Measurements from ENCODE around the gene VAV3.

VAV3 gene

DNA sequence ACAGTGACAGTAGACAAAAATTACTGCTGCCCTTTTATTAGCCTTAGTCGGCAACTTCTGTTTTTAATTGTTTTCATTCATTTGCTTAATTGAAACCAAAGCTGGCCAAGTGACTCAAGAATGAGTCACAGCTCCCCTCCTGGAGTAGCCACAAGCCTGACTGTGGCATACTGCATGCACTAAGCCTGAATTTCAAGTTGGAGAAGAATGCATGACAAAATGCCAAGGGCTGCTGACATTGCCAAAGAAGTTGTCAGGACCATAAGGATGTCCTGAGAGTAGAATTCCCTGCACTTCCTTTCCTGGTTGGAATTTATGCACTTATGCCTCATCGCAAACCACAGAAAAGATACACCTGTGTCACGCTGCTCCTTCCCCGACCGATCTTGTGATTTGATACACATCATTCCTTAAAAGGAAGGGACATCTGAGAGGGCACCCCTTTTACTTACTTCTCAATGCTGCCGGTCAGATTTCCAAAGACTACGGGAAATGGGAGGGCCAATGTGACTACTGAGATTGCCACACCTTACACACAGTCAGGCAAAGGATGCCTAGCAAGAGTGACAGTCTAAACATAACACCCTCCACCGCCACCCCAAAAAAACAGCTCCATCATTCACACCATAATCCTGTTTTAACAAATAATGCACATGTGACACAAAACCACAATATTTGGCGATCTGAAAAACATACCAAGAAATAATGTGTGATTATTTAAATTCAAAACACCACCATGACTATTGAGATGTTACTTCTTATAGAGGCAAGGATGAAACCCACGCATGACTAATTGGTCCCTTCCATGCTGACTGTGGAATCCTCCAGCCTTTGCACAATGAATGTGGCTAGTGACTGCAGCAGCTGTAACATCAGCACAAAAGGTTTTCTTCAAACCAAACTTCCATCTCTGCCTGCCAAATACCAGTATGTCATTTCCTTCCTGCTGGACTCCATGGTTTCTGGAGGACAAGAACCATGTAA lies 28.2 kb downstream of the VAV3 start:
- no peak for TF ChIP-seq ZFX (IDR thresholded peaks at IDR 0.05; ENCODE audit: borderline replicate concordance)
- TF ChIP-seq, protein P1, sequence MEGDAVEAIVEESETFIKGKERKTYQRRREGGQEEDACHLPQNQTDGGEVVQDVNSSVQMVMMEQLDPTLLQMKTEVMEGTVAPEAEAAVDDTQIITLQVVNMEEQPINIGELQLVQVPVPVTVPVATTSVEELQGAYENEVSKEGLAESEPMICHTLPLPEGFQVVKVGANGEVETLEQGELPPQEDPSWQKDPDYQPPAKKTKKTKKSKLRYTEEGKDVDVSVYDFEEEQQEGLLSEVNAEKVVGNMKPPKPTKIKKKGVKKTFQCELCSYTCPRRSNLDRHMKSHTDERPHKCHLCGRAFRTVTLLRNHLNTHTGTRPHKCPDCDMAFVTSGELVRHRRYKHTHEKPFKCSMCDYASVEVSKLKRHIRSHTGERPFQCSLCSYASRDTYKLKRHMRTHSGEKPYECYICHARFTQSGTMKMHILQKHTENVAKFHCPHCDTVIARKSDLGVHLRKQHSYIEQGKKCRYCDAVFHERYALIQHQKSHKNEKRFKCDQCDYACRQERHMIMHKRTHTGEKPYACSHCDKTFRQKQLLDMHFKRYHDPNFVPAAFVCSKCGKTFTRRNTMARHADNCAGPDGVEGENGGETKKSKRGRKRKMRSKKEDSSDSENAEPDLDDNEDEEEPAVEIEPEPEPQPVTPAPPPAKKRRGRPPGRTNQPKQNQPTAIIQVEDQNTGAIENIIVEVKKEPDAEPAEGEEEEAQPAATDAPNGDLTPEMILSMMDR (IDR thresholded peaks at IDR 0.05): no peak

GRCh38 chr1:107935396-107936064 lies 29.4 kb downstream of the VAV3 start:
- TF ChIP-seq, protein P1 (IDR thresholded peaks at IDR 0.05): no peak
- TF ChIP-seq ZFX (IDR thresholded peaks at IDR 0.05; ENCODE audit: borderline replicate concordance): no peak
- no peak overlapping the region for H3K27ac ChIP-seq

More for the DNA sequence above, 28.2 kb downstream of the VAV3 start:
- peak overlapping the region; percentile 37 for H3K27ac ChIP-seq

DNA sequence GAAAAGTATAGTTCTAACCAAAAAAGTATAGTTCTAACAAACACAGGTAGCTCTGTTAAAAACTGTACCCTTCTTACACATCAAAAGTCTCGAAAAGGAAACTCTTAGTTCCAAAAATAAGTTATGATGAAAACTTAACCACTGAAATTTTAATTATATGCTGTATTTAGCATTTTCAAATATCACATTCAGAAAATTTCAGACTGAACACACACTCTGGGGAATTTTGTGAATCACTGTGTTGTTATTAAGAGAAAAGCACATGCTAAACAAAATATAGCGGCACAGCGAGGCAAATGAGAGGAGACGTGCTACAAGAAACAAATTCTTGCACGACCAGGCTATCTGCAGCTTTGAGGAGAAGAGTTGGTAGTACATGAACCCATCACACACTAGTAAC lies 30.4 kb downstream of the VAV3 start:
- TF ChIP-seq, protein P1 (IDR thresholded peaks at IDR 0.05): no peak
- no peak for TF ChIP-seq ZFX (IDR thresholded peaks at IDR 0.05; ENCODE audit: borderline replicate concordance)
- no peak overlapping the region for H3K27ac ChIP-seq

GRCh38 chr1:107933736-107934135 lies 31.2 kb downstream of the VAV3 start:
- TF ChIP-seq ZFX (IDR thresholded peaks at IDR 0.05; ENCODE audit: borderline replicate concordance): no peak
- H3K27ac ChIP-seq: no peak overlapping the region

DNA sequence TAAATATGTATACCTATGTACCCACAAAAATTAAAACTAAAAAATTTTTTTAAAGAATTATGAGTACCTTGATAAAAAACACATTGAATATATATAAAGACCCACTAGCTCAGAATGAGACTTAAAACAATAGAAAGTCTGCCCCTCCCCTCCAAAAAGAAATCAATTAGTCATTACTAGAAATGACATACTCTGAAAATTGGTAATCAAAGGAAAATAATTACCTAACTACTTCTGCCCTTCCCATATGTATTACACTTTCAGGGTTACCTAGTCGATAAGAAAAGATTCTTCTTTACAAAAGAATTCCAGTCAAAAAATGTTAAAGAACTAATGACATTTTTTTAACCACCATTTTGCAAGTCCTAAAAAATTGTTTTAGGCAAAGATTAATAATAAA lies 34.7 kb downstream of the VAV3 start:
- H3K27ac ChIP-seq: no peak overlapping the region
- TF ChIP-seq, protein P1 (IDR thresholded peaks at IDR 0.05): no peak
- no peak for TF ChIP-seq ZFX (IDR thresholded peaks at IDR 0.05; ENCODE audit: borderline replicate concordance)

GRCh38 chr1:107927820-107928219 lies 37.2 kb downstream of the VAV3 start:
- TF ChIP-seq, protein P1 (IDR thresholded peaks at IDR 0.05): no peak
- no peak for TF ChIP-seq ZFX (IDR thresholded peaks at IDR 0.05; ENCODE audit: borderline replicate concordance)
- H3K27ac ChIP-seq: no peak overlapping the region

DNA sequence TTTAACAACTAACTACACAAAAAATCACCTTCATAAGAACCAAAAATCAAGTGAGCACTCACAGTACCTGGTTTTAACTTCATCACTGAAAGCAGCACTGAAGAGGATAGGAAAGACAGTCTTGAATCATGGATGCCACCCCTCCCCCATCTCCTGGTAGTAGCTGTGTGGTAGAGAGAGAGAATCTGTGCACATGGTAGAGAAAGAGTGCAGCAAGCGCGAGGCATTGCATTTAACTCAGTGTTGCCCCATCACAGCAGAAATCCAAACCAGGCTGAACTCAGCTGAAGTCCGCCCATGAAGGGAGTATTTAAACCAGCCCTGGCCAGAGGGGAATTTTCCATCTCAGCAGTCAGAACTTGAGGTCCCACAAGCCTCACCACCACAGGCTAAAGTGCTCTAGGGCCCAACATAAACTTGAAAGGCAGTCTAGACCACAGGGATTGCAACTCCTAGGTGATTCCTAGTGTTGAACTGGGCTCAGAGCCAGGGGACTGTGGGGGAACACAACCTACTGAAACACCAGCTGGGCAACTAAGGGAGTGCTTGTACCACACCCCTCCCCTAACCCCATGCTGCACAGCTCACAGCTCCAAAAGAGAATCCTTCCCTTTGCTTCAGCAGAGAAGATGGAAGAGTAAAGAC lies 38.4 kb downstream of the VAV3 start:
- no peak overlapping the region for H3K27ac ChIP-seq

More for the DNA sequence above, 38.4 kb downstream of the VAV3 start:
- TF ChIP-seq, protein P1 (IDR thresholded peaks at IDR 0.05): no peak
- TF ChIP-seq ZFX (IDR thresholded peaks at IDR 0.05; ENCODE audit: borderline replicate concordance): no peak

Data from 22Rv1 (cell line).